Neuronal stem cell (in vitro differentiated cells): ENCODE measurements around the gene CBX4.

Source experiments
- DNase-seq: peaks from one replicate; pipeline ENCODE4 v3.0.0-alpha.2; 2013; ENCODE audit warnings: low spot score
- H2AFZ ChIP-seq: one replicate; pipeline ENCODE4 v1.6.1; 2013; ENCODE audit warnings: mild to moderate bottlenecking, low read length, inconsistent platforms
- H2AK5ac ChIP-seq: 2 replicates; pipeline ENCODE4 v1.6.1; 2013; ENCODE audit warnings: low read depth, mild to moderate bottlenecking, inconsistent platforms, low read length, moderate library complexity, mixed read lengths
- H2BK120ac ChIP-seq: 2 replicates; pipeline ENCODE4 v1.6.1; 2013; ENCODE audit warnings: low read depth, mild to moderate bottlenecking, inconsistent platforms, low read length, moderate library complexity, mixed read lengths
- H2BK12ac ChIP-seq: one replicate; pipeline ENCODE4 v1.6.1; 2013; ENCODE audit warnings: low read length, inconsistent platforms
- H2BK15ac ChIP-seq: 2 replicates; pipeline ENCODE4 v1.6.1; 2013; ENCODE audit warnings: mild to moderate bottlenecking, low read length, inconsistent platforms, mixed read lengths
- H2BK5ac ChIP-seq: one replicate; pipeline ENCODE4 v1.6.1; 2013; ENCODE audit warnings: inconsistent platforms, mild to moderate bottlenecking, low read length, moderate library complexity
- H3K14ac ChIP-seq: one replicate; pipeline ENCODE4 v1.6.1; 2013; ENCODE audit warnings: low read length, inconsistent platforms
- H3K18ac ChIP-seq: 2 replicates; pipeline ENCODE4 v1.6.1; 2013; ENCODE audit warnings: low read length, inconsistent platforms
- H3K23ac ChIP-seq: 2 replicates; pipeline ENCODE4 v1.6.1; 2013; ENCODE audit warnings: low read depth, mild to moderate bottlenecking, mixed read lengths, low read length, inconsistent platforms; ENCODE audit not compliant: poor library complexity
- H3K27ac ChIP-seq: replicated peaks from 3 replicates; pipeline ENCODE4 v1.5.1; 2013; ENCODE audit warnings: low read length, inconsistent platforms
- H3K27me3 ChIP-seq, 3 experiments: 2 replicates each; pipeline ENCODE4 v1.6.1; 2013; ENCODE audit warnings: low read length in 3 of 3, mild to moderate bottlenecking in 2 of 3, inconsistent platforms in 1 of 3, low read depth in 1 of 3, mixed read lengths in 1 of 3, moderate library complexity in 1 of 3; ENCODE audit not compliant: control insufficient read depth in 3 of 3, insufficient read depth in 3 of 3
- H3K36me3 ChIP-seq, 2 donors: replicated peaks in 1 of 2; 2 replicates each; pipeline ENCODE4 v1.6.1; 2013; ENCODE audit warnings: low read length in 2 of 2; ENCODE audit not compliant: control insufficient read depth in 2 of 2, insufficient read depth in 2 of 2
- H3K4ac ChIP-seq: 2 replicates; pipeline ENCODE4 v1.6.1; 2013; ENCODE audit warnings: inconsistent platforms, mild to moderate bottlenecking, low read length, moderate library complexity
- H3K4me1 ChIP-seq, 2 donors: 1 replicate in 1 of 2; 2 replicates in 1 of 2; pipeline ENCODE4 v1.6.1; 2013; ENCODE audit warnings: low read length in 2 of 2, low read depth in 1 of 2; ENCODE audit not compliant: control insufficient read depth in 2 of 2, insufficient read depth in 1 of 2
- H3K4me2 ChIP-seq: one replicate; pipeline ENCODE4 v1.6.1; 2013; ENCODE audit warnings: mild to moderate bottlenecking, low read length, inconsistent platforms; ENCODE audit not compliant: insufficient read depth, poor library complexity, severe bottlenecking
- H3K4me3 ChIP-seq, 2 donors: 2 replicates each; pipeline ENCODE4 v1.5.1; 2013; ENCODE audit warnings: low read length in 2 of 2, mild to moderate bottlenecking in 2 of 2, inconsistent platforms in 1 of 2, moderate library complexity in 1 of 2
- H3K79me1 ChIP-seq: one replicate; pipeline ENCODE4 v1.6.1; 2013; ENCODE audit warnings: low read depth, mild to moderate bottlenecking, inconsistent platforms, low read length, moderate library complexity
- H3K9ac ChIP-seq: one replicate; pipeline ENCODE4 v1.6.1; 2013; ENCODE audit warnings: mild to moderate bottlenecking, low read depth, low read length, inconsistent platforms; ENCODE audit not compliant: poor library complexity
- H3K9me3 ChIP-seq, 2 donors: replicated peaks in 1 of 2; 2 replicates each; pipeline versions ENCODE3 to v1.6.1; 2013; ENCODE audit warnings: low read length in 2 of 2, mild to moderate bottlenecking in 2 of 2, inconsistent platforms in 1 of 2, low read depth in 1 of 2, mixed read lengths in 1 of 2, moderate library complexity in 1 of 2; ENCODE audit not compliant: control insufficient read depth in 2 of 2, insufficient read depth in 1 of 2
- H4K8ac ChIP-seq: one replicate; pipeline ENCODE4 v1.6.1; 2013; ENCODE audit warnings: low read depth, mild to moderate bottlenecking, inconsistent platforms, low read length, moderate library complexity
- H4K91ac ChIP-seq: one replicate; pipeline ENCODE4 v1.6.1; 2013; ENCODE audit warnings: low read length, low read depth, mild to moderate bottlenecking, inconsistent platforms; ENCODE audit not compliant: poor library complexity
- WGBS, 2 donors: extraction: QIAGEN DNeasy Blood & Tissue Kit; methylation state at CpG; one replicate each; pipeline ENCODE4 v1.1.7; 2013; ENCODE audit warnings: missing lambda C conversion rate in 2 of 2, mixed read lengths in 1 of 2; ENCODE audit not compliant: insufficient read length in 2 of 2, insufficient replicate concordance in 1 of 2; ENCODE audit errors: extremely low coverage in 2 of 2; 5-methylcytosine and 5-hydroxymethylcytosine counted together

The CBX4 gene

DNA sequence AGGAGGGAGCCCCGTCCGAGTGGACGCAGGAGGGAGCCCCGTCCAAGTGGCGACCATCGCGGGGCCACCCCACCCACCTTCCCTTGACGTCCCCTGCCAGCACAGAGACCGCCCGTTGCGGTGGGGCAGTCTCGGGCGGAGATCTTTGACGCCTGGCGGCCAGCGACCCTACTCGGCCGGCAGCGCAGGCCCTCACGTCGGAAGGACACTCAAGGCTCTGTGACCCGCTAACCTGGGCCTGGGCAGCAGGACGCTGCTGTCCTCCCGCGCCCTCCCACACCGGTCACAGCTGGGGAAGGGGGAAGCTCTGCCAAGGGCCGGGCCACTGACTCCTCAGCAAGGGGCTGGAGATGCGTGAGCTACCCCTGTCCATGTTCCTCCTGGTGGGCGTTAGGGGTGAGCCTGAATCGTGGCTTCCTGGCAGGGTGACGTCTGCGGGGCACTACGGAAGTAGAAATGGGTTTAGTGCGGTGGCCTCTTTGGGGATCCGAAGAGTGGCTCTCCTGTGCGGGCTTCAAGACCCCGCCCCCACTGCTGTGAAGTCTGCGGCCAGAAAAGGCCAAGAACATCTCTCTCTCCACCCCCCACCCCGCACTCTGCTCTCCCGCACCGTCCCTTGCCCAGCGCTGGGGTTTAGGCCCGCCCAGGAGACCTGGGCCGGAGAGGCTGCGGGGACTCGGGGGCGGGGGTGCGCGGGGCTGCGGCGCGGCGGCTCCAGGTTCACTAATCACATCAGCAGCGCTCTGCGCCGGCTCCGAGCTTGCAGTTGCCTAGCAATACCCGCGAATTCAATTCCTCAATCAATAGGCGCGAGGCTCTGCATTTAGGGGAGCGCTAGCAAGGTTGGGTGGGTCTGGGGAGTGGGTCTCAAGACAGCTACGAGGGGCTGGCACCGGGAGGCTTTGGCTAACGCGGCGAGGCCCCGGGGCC, 48.2 kb downstream of the CBX4 start:
- H2AFZ ChIP-seq, result peak overlapping the region; percentile 48
- peaks cover 4% of the 10 kb centered on the region for H3K79me1 ChIP-seq
- no CpG with 5 or more reads among the region's 68 CpGs for WGBS, 2 donors
- peak overlapping the region; percentile 41 for H3K4me2 ChIP-seq
- H4K8ac ChIP-seq, result no peak overlapping the region
- H4K91ac ChIP-seq, result no peak overlapping the region
- H3K27ac ChIP-seq, result no peak overlapping the region
- no peak overlapping the region for H3K14ac ChIP-seq
- H3K23ac ChIP-seq, result peak overlapping the region; percentile 60
- peak overlapping the region; percentile 50 for H2BK5ac ChIP-seq
- peaks cover 26 to 67% (median 35%) of the 10 kb centered on the region in 3 experiments for H3K27me3 ChIP-seq
- peak overlapping the region; percentile 72 for H3K9ac ChIP-seq
- H2BK15ac ChIP-seq, result peak overlapping the region; percentile 95
- H2AK5ac ChIP-seq, result peak overlapping the region; percentile 99
- no peak for DNase-seq
- no peak overlapping the region for H3K4ac ChIP-seq
- no peak overlapping the region for H3K4me3 ChIP-seq
- peak overlapping the region; percentile 78 for H3K18ac ChIP-seq
- H3K4me1 ChIP-seq, result peaks cover 38 to 60% of the 10 kb centered on the region in 2 donors
- no peak overlapping the region for H2BK120ac ChIP-seq
- peaks cover 2 to 5% of the 10 kb centered on the region in 2 donors for H3K9me3 ChIP-seq
- peaks cover 5 to 25% of the 10 kb centered on the region in 2 donors for H3K36me3 ChIP-seq
- no peak overlapping the region for H2BK12ac ChIP-seq

DNA sequence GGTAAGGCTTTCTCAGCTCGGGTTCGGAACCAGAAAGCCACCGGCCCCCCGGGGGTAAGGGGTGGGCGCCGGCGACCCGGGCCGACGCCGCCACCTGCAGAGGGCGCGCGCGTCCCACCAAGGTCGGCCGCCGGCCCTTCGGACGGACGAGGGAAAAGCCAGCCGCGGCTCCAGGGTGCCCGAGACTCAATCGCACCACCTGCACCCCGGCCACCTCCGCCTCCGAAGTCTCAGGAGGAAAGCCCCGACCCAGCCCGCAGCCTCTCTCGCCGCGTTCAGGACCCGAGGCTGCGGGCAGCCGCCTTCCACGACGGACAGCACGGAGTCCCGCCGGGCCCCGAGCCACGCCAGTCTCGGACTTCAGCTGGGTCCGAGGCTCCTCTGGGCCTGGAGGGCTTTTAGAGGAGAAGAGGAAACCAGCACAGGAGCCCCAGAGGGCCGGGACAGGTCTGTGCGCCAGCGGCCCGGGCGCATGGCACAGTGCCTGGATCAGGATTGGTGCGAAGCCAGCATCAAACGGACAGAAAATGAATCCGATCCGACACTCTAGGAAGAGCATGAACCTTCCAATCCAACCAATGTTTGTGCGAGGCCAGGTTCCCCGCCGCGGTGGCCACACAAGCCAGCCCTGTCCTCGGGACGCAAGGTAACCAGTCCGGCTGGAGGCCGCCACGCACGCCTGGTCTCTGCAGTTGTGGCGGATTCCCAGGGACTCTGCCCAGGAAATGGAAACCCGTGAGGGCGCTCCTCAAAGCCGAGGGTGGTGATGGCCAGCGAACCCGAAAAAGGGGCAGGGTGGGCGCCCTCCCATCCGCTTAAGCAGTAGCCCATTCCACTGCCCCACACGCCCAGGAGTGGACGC, 49.1 kb downstream of the CBX4 start:
- H3K27me3 ChIP-seq, result peaks cover 26 to 60% (median 35%) of the 10 kb centered on the region in 3 experiments
- H2BK120ac ChIP-seq, result peak overlapping the region; percentile 81
- peak overlapping the region; percentile 99 for H2AK5ac ChIP-seq
- peak overlapping the region; percentile 82 for H2BK5ac ChIP-seq
- no peak for DNase-seq
- peak overlapping the region; percentile 78 for H3K4me2 ChIP-seq
- peak overlapping the region; percentile 73 for H3K9ac ChIP-seq
- H3K4me3 ChIP-seq, result peak overlapping the region; percentile 34 to 70
- peaks cover 2 to 5% of the 10 kb centered on the region in 2 donors for H3K9me3 ChIP-seq
- peak overlapping the region; percentile 75 for H2BK12ac ChIP-seq
- peaks cover 34 to 55% of the 10 kb centered on the region in 2 donors for H3K4me1 ChIP-seq
- H3K18ac ChIP-seq, result peak overlapping the region; percentile 97
- no peak overlapping the region for H4K91ac ChIP-seq
- peaks cover 13 to 25% of the 10 kb centered on the region in 2 donors for H3K36me3 ChIP-seq
- H2BK15ac ChIP-seq, result peak overlapping the region; percentile 95
- no peak overlapping the region for H3K27ac ChIP-seq
- H3K79me1 ChIP-seq, result peaks cover 4% of the 10 kb centered on the region
- WGBS, 2 donors, result no CpG with 5 or more reads among the region's 74 CpGs
- H2AFZ ChIP-seq, result peak overlapping the region; percentile 87
- no peak overlapping the region for H4K8ac ChIP-seq
- no peak overlapping the region for H3K4ac ChIP-seq
- peak overlapping the region; percentile 49 for H3K14ac ChIP-seq
- peak overlapping the region; percentile 71 for H3K23ac ChIP-seq

DNA sequence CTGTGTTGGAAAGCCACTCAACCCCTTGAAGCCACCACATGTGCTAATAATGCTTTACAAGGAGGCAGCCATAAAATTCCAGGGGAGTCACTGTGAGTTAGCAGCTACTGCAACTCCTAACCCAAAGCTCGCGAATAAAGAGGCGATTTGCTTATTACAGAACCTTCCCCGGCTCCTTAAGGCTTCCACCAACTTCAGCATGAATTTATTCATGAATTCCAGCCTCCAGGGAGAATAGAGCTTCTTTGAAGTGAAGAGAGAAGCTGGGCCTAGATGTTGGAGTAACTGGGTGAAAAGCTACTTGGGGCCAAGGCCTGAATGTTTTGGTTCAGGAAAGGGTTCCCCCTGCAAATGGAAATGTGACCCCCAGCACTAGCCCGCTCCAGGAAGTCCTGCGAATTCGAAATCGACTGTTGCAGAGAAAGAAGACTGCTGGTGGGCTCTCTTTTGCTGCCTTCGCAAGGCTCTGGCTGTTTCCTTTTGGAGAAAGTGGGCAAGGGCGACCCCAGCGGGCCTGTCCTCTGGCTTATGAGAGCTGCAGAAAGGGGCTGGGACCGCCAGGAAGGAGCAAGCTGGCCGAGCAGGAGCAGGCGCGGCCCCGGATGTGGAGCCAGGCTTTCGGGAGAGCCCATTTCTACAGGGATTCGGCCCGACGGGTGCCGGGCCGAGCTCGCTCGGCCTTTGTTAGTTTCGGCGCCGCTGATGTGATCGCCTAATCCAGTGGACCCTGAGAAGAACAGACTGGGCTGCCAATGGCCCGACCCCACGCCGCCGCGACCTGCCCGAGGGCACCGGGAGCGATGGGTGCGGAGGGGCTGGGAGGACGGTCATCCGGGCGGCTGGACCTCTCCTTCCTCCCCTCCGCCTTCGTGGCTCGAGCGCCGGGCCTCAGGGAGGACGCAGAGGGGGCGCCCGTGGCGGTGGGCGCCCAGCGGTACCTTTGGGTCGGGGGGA, 50.0 kb downstream of the CBX4 start:
- no peak overlapping the region for H4K8ac ChIP-seq
- peak overlapping the region; percentile 95 for H2BK15ac ChIP-seq
- peak overlapping the region; percentile 82 for H2BK5ac ChIP-seq
- H3K36me3 ChIP-seq, result peaks cover 17 to 25% of the 10 kb centered on the region in 2 donors
- H3K9ac ChIP-seq, result peak overlapping the region; percentile 73
- no peak overlapping the region for H3K27ac ChIP-seq
- H2BK120ac ChIP-seq, result peak overlapping the region; percentile 81
- H3K18ac ChIP-seq, result peak overlapping the region; percentile 97
- H3K27me3 ChIP-seq, result peaks cover 26 to 52% (median 35%) of the 10 kb centered on the region in 3 experiments
- H3K4me1 ChIP-seq, result peaks cover 30 to 48% of the 10 kb centered on the region in 2 donors
- peak overlapping the region; percentile 95 for H3K14ac ChIP-seq
- H3K9me3 ChIP-seq, result peaks cover 2 to 5% of the 10 kb centered on the region in 2 donors
- DNase-seq, result no peak
- peak overlapping the region; percentile 78 for H3K4me2 ChIP-seq
- H3K23ac ChIP-seq, result peak overlapping the region; percentile 71
- H3K4me3 ChIP-seq, result peak overlapping the region; percentile 34 to 70
- H4K91ac ChIP-seq, result peak overlapping the region; percentile 35
- peak overlapping the region; percentile 27 for H3K4ac ChIP-seq
- H2AK5ac ChIP-seq, result peak overlapping the region; percentile 94
- peak overlapping the region; percentile 53 for H2BK12ac ChIP-seq
- peaks cover 4% of the 10 kb centered on the region for H3K79me1 ChIP-seq
- no CpG with 5 or more reads among the region's 52 CpGs for WGBS, 2 donors
- H2AFZ ChIP-seq, result peak overlapping the region; percentile 87
